SK-N-SH treated with all-trans-retinoic acid at 6 μM for 48 hours (cell line): ENCODE results near the gene FAM53A.

Experiments
- ATAC-seq: fragments of 200-7000 bp; cut with Tn5 transposase; 3 replicates; pipeline ENCODE4 v1.9.1; 2020; ENCODE audit warnings: mild to moderate bottlenecking, moderate library complexity
- ARNTL ChIP-seq: fragments of 450-650 bp; formaldehyde crosslinking; IDR thresholded peaks from 2 replicates; pipeline ENCODE4 v1.5.0; 2020; ENCODE audit warnings: low read depth, mild to moderate bottlenecking, moderate library complexity, borderline replicate concordance
- BACH2 ChIP-seq: fragments of 250-450 bp; sonication (Bioruptor Pico); IDR thresholded peaks from 2 replicates; pipeline ENCODE4 v1.9.0; 2021; ENCODE audit warnings: mild to moderate bottlenecking, borderline replicate concordance
- CSDC2 ChIP-seq: fragments of 250-450 bp; sonication (Bioruptor Pico); IDR thresholded peaks from 2 replicates; pipeline ENCODE4 v1.5.0; 2020; ENCODE audit warnings: mild to moderate bottlenecking, moderate library complexity
- CSRNP3 ChIP-seq: fragments of 250-450 bp; sonication (Bioruptor Pico); IDR thresholded peaks from 2 replicates; pipeline ENCODE4 v1.5.1; 2021; ENCODE audit warnings: mild to moderate bottlenecking, moderate library complexity
- ESRRG ChIP-seq: fragments of 250-450 bp; sonication (Bioruptor Pico); IDR thresholded peaks from 2 replicates; pipeline ENCODE4 v1.6.1; 2021; ENCODE audit warnings: mild to moderate bottlenecking
- GLIS3 ChIP-seq: fragments of 250-450 bp; sonication (Bioruptor Pico); IDR thresholded peaks from 2 replicates; pipeline ENCODE4 v1.5.0; 2020; ENCODE audit warnings: mild to moderate bottlenecking, moderate library complexity
- ISL1 ChIP-seq: fragments of 250-450 bp; sonication (Bioruptor Pico); IDR thresholded peaks from 2 replicates; pipeline ENCODE4 v2.1.2; 2022; ENCODE audit warnings: mild to moderate bottlenecking, moderate library complexity
- OSR1 ChIP-seq: fragments of 250-450 bp; sonication (Bioruptor Pico); IDR thresholded peaks from 2 replicates; pipeline ENCODE4 v1.8.0; 2022; ENCODE audit warnings: moderate library complexity, mild to moderate bottlenecking, inconsistent platforms
- PATZ1 ChIP-seq: fragments of 250-450 bp; sonication (Bioruptor Pico); IDR thresholded peaks from 2 replicates; pipeline ENCODE4 v1.8.0; 2020; ENCODE audit warnings: mild to moderate bottlenecking, moderate library complexity, borderline replicate concordance
- PPARA ChIP-seq: fragments of 250-450 bp; sonication (Bioruptor Pico); IDR thresholded peaks from 2 replicates; pipeline ENCODE4 v1.5.0; 2020; ENCODE audit warnings: mild to moderate bottlenecking, borderline replicate concordance
- RARB ChIP-seq: fragments of 250-450 bp; sonication (Bioruptor Pico); IDR thresholded peaks from 2 replicates; pipeline ENCODE4 v1.8.0; 2021; ENCODE audit warnings: mild to moderate bottlenecking, moderate library complexity
- SNAI2 ChIP-seq: fragments of 250-450 bp; sonication (Bioruptor Pico); IDR thresholded peaks from 2 replicates; pipeline ENCODE4 v1.5.0; 2020; ENCODE audit warnings: mild to moderate bottlenecking, moderate library complexity
- TCF4 ChIP-seq: fragments of 250-450 bp; sonication (Bioruptor Pico); IDR thresholded peaks from 2 replicates; pipeline ENCODE4 v1.8.0; 2021; ENCODE audit warnings: mild to moderate bottlenecking, moderate library complexity, borderline replicate concordance
- TOX ChIP-seq: fragments of 250-450 bp; sonication (Bioruptor Pico); IDR thresholded peaks from 2 replicates; pipeline ENCODE4 v1.8.0; 2021; ENCODE audit warnings: mild to moderate bottlenecking, moderate library complexity, borderline replicate concordance
- ZC3H10 ChIP-seq: fragments of 250-450 bp; sonication (Bioruptor Pico); IDR thresholded peaks from 2 replicates; pipeline ENCODE4 v1.5.1; 2021; ENCODE audit warnings: mild to moderate bottlenecking, moderate library complexity
- ZFP3 ChIP-seq: fragments of 250-450 bp; sonication (Bioruptor Pico); IDR thresholded peaks from 2 replicates; pipeline ENCODE4 v1.5.0; 2020; ENCODE audit warnings: mild to moderate bottlenecking, moderate library complexity
- ZFP30 ChIP-seq: fragments of 450-650 bp; formaldehyde crosslinking; IDR thresholded peaks from 2 replicates; pipeline ENCODE4 v1.5.0; 2022; ENCODE audit warnings: mild to moderate bottlenecking, moderate library complexity
- ZNF565 ChIP-seq: fragments of 450-650 bp; formaldehyde crosslinking; conservative IDR thresholded peaks from 2 replicates; pipeline ENCODE4 v1.5.0; 2020; ENCODE audit warnings: low read depth, mild to moderate bottlenecking, moderate library complexity
- ZNF70 ChIP-seq: fragments of 450-650 bp; formaldehyde crosslinking; IDR thresholded peaks from 2 replicates; pipeline ENCODE4 v1.5.0; 2020; ENCODE audit warnings: mild to moderate bottlenecking, moderate library complexity
- TF ChIP-seq, protein P1 (sequence below): fragments of 250-450 bp; sonication (Bioruptor Pico); IDR thresholded peaks from 2 replicates; pipeline ENCODE4 v1.5.0; 2020; ENCODE audit warnings: mild to moderate bottlenecking, moderate library complexity
- TF ChIP-seq, protein P2 (sequence below): fragments of 250-450 bp; sonication (Bioruptor Pico); IDR thresholded peaks from 2 replicates; pipeline ENCODE4 v1.8.0; 2021; ENCODE audit warnings: low read depth, mild to moderate bottlenecking, moderate library complexity, borderline replicate concordance

FAM53A gene

GRCh38 chr4:1683261-1683735 lies 815 bp downstream of the FAM53A start:
- ATAC-seq, result peak; percentile 80
- TF ChIP-seq ZNF565 (CRISPR knock-in tag), result no peak
- 0 out of 2 replicates have a peak, but pooled peaks have one; percentile 21 for TF ChIP-seq ZFP30 (CRISPR knock-in tag)
- TF ChIP-seq, protein P1, sequence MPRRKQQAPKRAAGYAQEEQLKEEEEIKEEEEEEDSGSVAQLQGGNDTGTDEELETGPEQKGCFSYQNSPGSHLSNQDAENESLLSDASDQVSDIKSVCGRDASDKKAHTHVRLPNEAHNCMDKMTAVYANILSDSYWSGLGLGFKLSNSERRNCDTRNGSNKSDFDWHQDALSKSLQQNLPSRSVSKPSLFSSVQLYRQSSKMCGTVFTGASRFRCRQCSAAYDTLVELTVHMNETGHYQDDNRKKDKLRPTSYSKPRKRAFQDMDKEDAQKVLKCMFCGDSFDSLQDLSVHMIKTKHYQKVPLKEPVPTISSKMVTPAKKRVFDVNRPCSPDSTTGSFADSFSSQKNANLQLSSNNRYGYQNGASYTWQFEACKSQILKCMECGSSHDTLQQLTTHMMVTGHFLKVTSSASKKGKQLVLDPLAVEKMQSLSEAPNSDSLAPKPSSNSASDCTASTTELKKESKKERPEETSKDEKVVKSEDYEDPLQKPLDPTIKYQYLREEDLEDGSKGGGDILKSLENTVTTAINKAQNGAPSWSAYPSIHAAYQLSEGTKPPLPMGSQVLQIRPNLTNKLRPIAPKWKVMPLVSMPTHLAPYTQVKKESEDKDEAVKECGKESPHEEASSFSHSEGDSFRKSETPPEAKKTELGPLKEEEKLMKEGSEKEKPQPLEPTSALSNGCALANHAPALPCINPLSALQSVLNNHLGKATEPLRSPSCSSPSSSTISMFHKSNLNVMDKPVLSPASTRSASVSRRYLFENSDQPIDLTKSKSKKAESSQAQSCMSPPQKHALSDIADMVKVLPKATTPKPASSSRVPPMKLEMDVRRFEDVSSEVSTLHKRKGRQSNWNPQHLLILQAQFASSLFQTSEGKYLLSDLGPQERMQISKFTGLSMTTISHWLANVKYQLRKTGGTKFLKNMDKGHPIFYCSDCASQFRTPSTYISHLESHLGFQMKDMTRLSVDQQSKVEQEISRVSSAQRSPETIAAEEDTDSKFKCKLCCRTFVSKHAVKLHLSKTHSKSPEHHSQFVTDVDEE (CRISPR knock-in tag), result no peak
- TF ChIP-seq, all 23 proteins: peak for 1

DNA sequence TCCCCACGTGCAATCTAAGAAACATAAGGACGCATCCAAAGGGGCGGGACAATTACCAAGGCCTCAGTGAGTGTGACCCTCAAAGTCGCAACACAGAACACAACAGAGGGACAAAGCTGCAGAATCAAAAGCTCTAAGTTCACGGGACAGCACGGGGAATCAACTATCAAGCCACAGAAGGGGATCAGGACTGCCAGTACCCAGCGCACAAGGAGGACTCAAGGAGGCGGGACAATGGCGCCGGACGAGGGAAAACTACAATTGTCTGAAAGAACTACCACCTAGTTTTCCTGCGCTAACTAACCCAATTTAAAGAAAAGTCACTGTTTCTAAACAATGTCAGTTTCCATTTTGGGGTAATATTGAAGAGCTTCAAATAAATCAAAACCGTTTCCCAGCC lies 1.3 kb downstream of the FAM53A start:
- TF ChIP-seq BACH2, result no peak
- TF ChIP-seq ZC3H10 (CRISPR knock-in tag), result no peak
- TF ChIP-seq ZNF565 (CRISPR knock-in tag), result no peak
- TF ChIP-seq SNAI2 (CRISPR knock-in tag), result no peak
- TF ChIP-seq GLIS3 (CRISPR knock-in tag), result no peak
- TF ChIP-seq ESRRG (CRISPR knock-in tag), result no peak
- no peak for TF ChIP-seq PATZ1 (CRISPR knock-in tag)
- TF ChIP-seq ISL1 (CRISPR knock-in tag), result no peak
- TF ChIP-seq TCF4, result no peak
- no peak for TF ChIP-seq ARNTL
- no peak for TF ChIP-seq CSDC2
- TF ChIP-seq ZFP30 (CRISPR knock-in tag), result no peak
- no peak for TF ChIP-seq OSR1 (CRISPR knock-in tag)
- TF ChIP-seq, protein P1 (CRISPR knock-in tag), result no peak
- TF ChIP-seq ZNF70, result no peak
- TF ChIP-seq CSRNP3, result no peak
- no peak for TF ChIP-seq ZFP3 (CRISPR knock-in tag)
- TF ChIP-seq TOX (CRISPR knock-in tag), result no peak
- TF ChIP-seq PPARA, result no peak
- no peak for TF ChIP-seq RARB (CRISPR knock-in tag)
- ATAC-seq, result no peak

GRCh38 chr4:1678244-1678643 lies 5.9 kb downstream of the FAM53A start:
- no peak for TF ChIP-seq PPARA
- no peak for TF ChIP-seq ZNF70
- no peak for TF ChIP-seq ARNTL
- TF ChIP-seq, protein P2, sequence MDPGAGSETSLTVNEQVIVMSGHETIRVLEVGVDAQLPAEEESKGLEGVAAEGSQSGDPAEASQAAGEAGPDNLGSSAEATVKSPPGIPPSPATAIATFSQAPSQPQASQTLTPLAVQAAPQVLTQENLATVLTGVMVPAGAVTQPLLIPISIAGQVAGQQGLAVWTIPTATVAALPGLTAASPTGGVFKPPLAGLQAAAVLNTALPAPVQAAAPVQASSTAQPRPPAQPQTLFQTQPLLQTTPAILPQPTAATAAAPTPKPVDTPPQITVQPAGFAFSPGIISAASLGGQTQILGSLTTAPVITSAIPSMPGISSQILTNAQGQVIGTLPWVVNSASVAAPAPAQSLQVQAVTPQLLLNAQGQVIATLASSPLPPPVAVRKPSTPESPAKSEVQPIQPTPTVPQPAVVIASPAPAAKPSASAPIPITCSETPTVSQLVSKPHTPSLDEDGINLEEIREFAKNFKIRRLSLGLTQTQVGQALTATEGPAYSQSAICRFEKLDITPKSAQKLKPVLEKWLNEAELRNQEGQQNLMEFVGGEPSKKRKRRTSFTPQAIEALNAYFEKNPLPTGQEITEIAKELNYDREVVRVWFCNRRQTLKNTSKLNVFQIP (CRISPR knock-in tag), result no peak
- no peak for TF ChIP-seq GLIS3 (CRISPR knock-in tag)
- no peak for TF ChIP-seq ZC3H10 (CRISPR knock-in tag)
- no peak for TF ChIP-seq TCF4
- no peak for TF ChIP-seq ESRRG (CRISPR knock-in tag)
- no peak for ATAC-seq
